OCI-LY3 (cell line): ENCODE data around the gene UBE2K.
A peak's percentile ranks its signal among the peaks of the same experiment; 100 is the strongest.
"Not testable (repeated sequence)": the region's sequence is repeated elsewhere in the genome, so short reads cannot be mapped to it uniquely, and the experiment has no call there.

Source experiments
- H2AFZ ChIP-seq: fragments of 200-600, 300-600 bp; shearing (Covaris generic); 2 replicates; pipeline ENCODE4 v1.6.0; 2014; ENCODE audit warnings: antibody characterized with exemption, low read depth, low read length
- H3K27ac ChIP-seq: fragments of 200-600, 300-600 bp; sonication (generic); 2 replicates; pipeline ENCODE4 v1.5.1; 2014; ENCODE audit warnings: mild to moderate bottlenecking, low read length, moderate library complexity, mixed read lengths
- H3K27me3 ChIP-seq: fragments of 200-600, 300-600 bp; sonication (generic); 2 replicates; pipeline ENCODE4 v1.6.1; 2014; ENCODE audit warnings: low read depth, low read length, mixed read lengths
- H3K36me3 ChIP-seq: fragments of 200-600, 300-600 bp; sonication (generic); replicated peaks from 2 replicates; pipeline ENCODE3; 2014; ENCODE audit warnings: low read depth, low read length, mixed read lengths
- H3K4me1 ChIP-seq: fragments of 300-600, 200-600 bp; sonication (generic); 2 replicates; pipeline ENCODE4 v1.6.1; 2014; ENCODE audit warnings: low read length, mixed read lengths
- H3K4me2 ChIP-seq: fragments of 200-600, 300-600 bp; sonication (generic); 2 replicates; pipeline ENCODE4 v1.6.1; 2014; ENCODE audit warnings: low read length, mixed read lengths
- H3K4me3 ChIP-seq: fragments of 300-600, 200-600 bp; sonication (generic); 2 replicates; pipeline ENCODE4 v1.5.1; 2014; ENCODE audit warnings: antibody characterized with exemption, mild to moderate bottlenecking, low read length, moderate library complexity
- H3K79me2 ChIP-seq: fragments of 300-600, 200-600 bp; shearing (Covaris generic); 2 replicates; pipeline ENCODE4 v1.6.1; 2014; ENCODE audit warnings: mild to moderate bottlenecking, low read length, mixed read lengths
- H3K9ac ChIP-seq: fragments of 300-600, 200-600 bp; shearing (Covaris generic); 2 replicates; pipeline ENCODE4 v1.6.0; 2014; ENCODE audit warnings: mild to moderate bottlenecking, low read length, moderate library complexity
- H3K9me3 ChIP-seq: fragments of 200-600, 300-600 bp; shearing (Covaris generic); 2 replicates; pipeline ENCODE4 v1.6.1; 2014; ENCODE audit warnings: low read length, mixed read lengths; ENCODE audit not compliant: insufficient read depth
- H4K20me1 ChIP-seq: fragments of 200-600, 300-600 bp; sonication (generic); 2 replicates; pipeline ENCODE4 v1.6.1; 2016; ENCODE audit warnings: low read length, mixed read lengths; ENCODE audit not compliant: insufficient read depth
- CTCF ChIP-seq: fragments of 200-600, 300-600 bp; sonication (generic); IDR thresholded peaks from 2 replicates; pipeline ENCODE4 v1.5.1; 2014; ENCODE audit warnings: antibody characterized with exemption, low read length, low read depth
- EZH2phosphoT487 ChIP-seq: fragments of 200-600 bp; shearing (Covaris generic); IDR thresholded peaks from 2 replicates; pipeline ENCODE4 v1.6.1; 2018; ENCODE audit warnings: antibody characterized with exemption, mixed run types, low read depth

UBE2K gene

GRCh38 chr4:39655211-39655610 lies 42.7 kb upstream of the UBE2K start:
- H3K9me3 ChIP-seq = no peaks in the 10 kb centered on the region
- H3K27ac ChIP-seq = peak overlapping the region; percentile 88
- no peaks in the 10 kb centered on the region for H3K36me3 ChIP-seq
- no peaks in the 10 kb centered on the region for H4K20me1 ChIP-seq
- no peak overlapping the region for H2AFZ ChIP-seq
- H3K79me2 ChIP-seq = no peaks in the 10 kb centered on the region
- TF ChIP-seq CTCF = no peak
- no peak for TF ChIP-seq EZH2phosphoT487
- peaks cover 55% of the 10 kb centered on the region for H3K4me1 ChIP-seq
- no peaks in the 10 kb centered on the region for H3K27me3 ChIP-seq
- H3K9ac ChIP-seq = peak overlapping the region; percentile 37; the same call in 1 of the 2 replicates
- H3K4me2 ChIP-seq = peak overlapping the region; percentile 63
- peak overlapping the region; percentile 8; the same call in 1 of the 2 replicates for H3K4me3 ChIP-seq

GRCh38 chr4:39655876-39656275 lies 42.1 kb upstream of the UBE2K start:
- peak overlapping the region; percentile 56; the same call in 1 of the 2 replicates for H3K9ac ChIP-seq
- peak overlapping the region; percentile 88 for H3K27ac ChIP-seq
- TF ChIP-seq CTCF = no peak
- TF ChIP-seq EZH2phosphoT487 = no peak
- H3K79me2 ChIP-seq = no peaks in the 10 kb centered on the region
- peak overlapping the region; percentile 10; the same call in 1 of the 2 replicates for H3K4me3 ChIP-seq
- H3K27me3 ChIP-seq = no peaks in the 10 kb centered on the region
- H2AFZ ChIP-seq = no peak overlapping the region
- peak overlapping the region; percentile 63 for H3K4me2 ChIP-seq
- H3K36me3 ChIP-seq = no peaks in the 10 kb centered on the region
- H3K4me1 ChIP-seq = peaks cover 55% of the 10 kb centered on the region
- H3K9me3 ChIP-seq = no peaks in the 10 kb centered on the region
- H4K20me1 ChIP-seq = no peaks in the 10 kb centered on the region

- not testable (repeated sequence) for H3K36me3 ChIP-seq, H3K27me3 ChIP-seq, H4K20me1 ChIP-seq, H3K79me2 ChIP-seq, H3K9me3 ChIP-seq
- peak overlapping the region; percentile 73 for H3K4me2 ChIP-seq
- peaks cover 55% of the 10 kb centered on the region for H3K4me1 ChIP-seq
- H3K27ac ChIP-seq = peak overlapping the region; percentile 88
- H2AFZ ChIP-seq = peak overlapping the region; percentile 39; the same call in 1 of the 2 replicates
- peak overlapping the region; percentile 52 for H3K4me3 ChIP-seq
- H3K9ac ChIP-seq = peak overlapping the region; percentile 56; the same call in 1 of the 2 replicates
Measured at GRCh38 chr4:39656638-39657037, 41.3 kb upstream of the UBE2K start.

- Histone ChIP-seq H3K36me3 (no peaks in the 10 kb centered on the region), H3K27ac (peak overlapping the region; percentile 88), H3K79me2 (no peaks in the 10 kb centered on the region), H3K4me2 (peak overlapping the region; percentile 73), H3K27me3 (no peaks in the 10 kb centered on the region), H3K4me1 (peaks cover 55% of the 10 kb centered on the region), H2AFZ (0 out of 2 replicates have a peak overlapping the region, but pooled peaks have one; percentile 6), H3K4me3 (peak overlapping the region; percentile 52), H3K9me3 (no peaks in the 10 kb centered on the region), H3K9ac (peak overlapping the region; percentile 56; the same call in 1 of the 2 replicates), H4K20me1 (no peaks in the 10 kb centered on the region)
- no peak for TF ChIP-seq EZH2phosphoT487
- no peak for TF ChIP-seq CTCF
Measured at GRCh38 chr4:39657465-39657864, 40.5 kb upstream of the UBE2K start.
